GM23338 (cell line): ENCODE measurements around the gene DIPK1A. TPM values are rescaled to one million over a fixed set of nuclear protein-coding genes. Genes with fewer than 3 reads are reported as not detected.

ENCODE experiments used
- ATAC-seq: fragments of 200-7000 bp; cut with Tn5 transposase; 3 replicates; pipeline ENCODE4 v1.9.1; 2020
- DNase-seq: peaks from one replicate; pipeline ENCODE4 v3.0.0-alpha.2; 2015; ENCODE audit warnings: low spot score
- H2AFZ ChIP-seq: fragments of 200-600 bp; sonication (generic); 2 replicates; pipeline ENCODE4 v1.8.0; 2016; ENCODE audit warnings: antibody characterized with exemption, mild to moderate bottlenecking, moderate library complexity
- H3F3A ChIP-seq: fragments of 200-600 bp; sonication (generic); replicated peaks from 2 replicates; pipeline ENCODE4 v1.8.0; 2017; ENCODE audit warnings: antibody characterized with exemption, mixed run types, low read depth
- H3K27ac ChIP-seq: fragments of 200-600 bp; sonication (generic); 2 replicates; pipeline ENCODE4 v1.6.1; 2016; ENCODE audit warnings: low read depth
- H3K27me3 ChIP-seq: fragments of 200-600 bp; sonication (generic); 2 replicates; pipeline ENCODE4 v1.8.0; 2016; ENCODE audit warnings: mild to moderate bottlenecking, mixed run types, moderate library complexity; ENCODE audit not compliant: insufficient read depth
- H3K36me3 ChIP-seq: fragments of 200-600 bp; sonication (generic); 2 replicates; pipeline ENCODE4 v1.8.0; 2016; ENCODE audit warnings: mild to moderate bottlenecking; ENCODE audit not compliant: insufficient read depth
- H3K4me1 ChIP-seq: fragments of 200-600 bp; sonication (generic); 2 replicates; pipeline ENCODE4 v1.8.0; 2016; ENCODE audit warnings: mild to moderate bottlenecking, moderate library complexity; ENCODE audit not compliant: insufficient read depth
- H3K4me2 ChIP-seq: fragments of 200-600 bp; sonication (generic); 2 replicates; pipeline ENCODE4 v1.7.1; 2017; ENCODE audit warnings: mixed run types
- H3K4me3 ChIP-seq: fragments of 200-600 bp; sonication (generic); 2 replicates; pipeline ENCODE4 v1.6.1; 2016; ENCODE audit warnings: mixed run types
- H3K79me2 ChIP-seq: fragments of 200-600 bp; sonication (generic); replicated peaks from 2 replicates; pipeline ENCODE4 v1.8.0; 2017; ENCODE audit warnings: mild to moderate bottlenecking; ENCODE audit not compliant: insufficient read depth
- H3K9me2 ChIP-seq: fragments of 200-600 bp; sonication (generic); 2 replicates; pipeline ENCODE4 v1.8.0; 2017; ENCODE audit not compliant: insufficient read depth
- H4K20me1 ChIP-seq: fragments of 200-600 bp; sonication (generic); replicated peaks from 2 replicates; pipeline ENCODE4 v1.8.0; 2017; ENCODE audit warnings: mild to moderate bottlenecking; ENCODE audit not compliant: insufficient read depth
- H3K27ac Mint-ChIP-seq: 2 replicates; pipeline ENCODE4 v1.8.0; 2020; ENCODE audit warnings: inconsistent platforms, mild to moderate bottlenecking, moderate library complexity, mixed read lengths
- H3K27me3 Mint-ChIP-seq: 3 replicates; pipeline ENCODE4 v1.8.0; 2022; ENCODE audit warnings: low read depth, mild to moderate bottlenecking, moderate library complexity, mixed read lengths, inconsistent platforms; ENCODE audit not compliant: insufficient read depth, poor library complexity
- H3K36me3 Mint-ChIP-seq: 3 replicates; pipeline ENCODE4 v1.8.0; 2021; ENCODE audit warnings: low read depth, mild to moderate bottlenecking, inconsistent platforms, moderate library complexity, mixed read lengths
- H3K4me1 Mint-ChIP-seq: 3 replicates; pipeline ENCODE4 v1.8.0; 2020; ENCODE audit warnings: mild to moderate bottlenecking, inconsistent platforms, mixed read lengths
- H3K4me3 Mint-ChIP-seq: 3 replicates; pipeline ENCODE4 v1.8.0; 2021; ENCODE audit warnings: moderate library complexity, mild to moderate bottlenecking, inconsistent platforms, mixed read lengths
- H3K9me3 Mint-ChIP-seq: 3 replicates; pipeline ENCODE4 v1.8.0; 2020; ENCODE audit warnings: moderate library complexity, mild to moderate bottlenecking, inconsistent platforms, mixed read lengths
- EZH2 ChIP-seq: fragments of 200-600 bp; sonication (generic); IDR thresholded peaks from one replicate; pipeline ENCODE4 v1.8.0; 2017; ENCODE audit warnings: antibody characterized with exemption, mild to moderate bottlenecking, low read depth; ENCODE audit not compliant: unreplicated experiment
- EZH2phosphoT487 ChIP-seq: fragments of 200-600 bp; sonication (generic); IDR thresholded peaks from one replicate; pipeline ENCODE4 v1.8.1; 2018; ENCODE audit warnings: antibody characterized with exemption; ENCODE audit not compliant: unreplicated experiment
- POLR2AphosphoS5 ChIP-seq: IDR thresholded peaks from 2 replicates; pipeline ENCODE4 v1.6.1; 2016; ENCODE audit warnings: antibody characterized with exemption, low read depth
- ZNF462 ChIP-seq: fragments of 250-450 bp; sonication (Bioruptor Pico); IDR thresholded peaks from 2 replicates; pipeline ENCODE4 v1.5.0; 2020; ENCODE audit warnings: mild to moderate bottlenecking, moderate library complexity
- polyA plus RNA-seq: library from polyadenylated mRNA; unstranded; fragments of >200 nt; fragmentation: Nextera tagmentation; extraction: Ambion mirVana; gene quantifications from 2 replicates; pipeline ENCODE4 v1.2.1, GENCODE V29; 2016
- total RNA-seq: library from RNA; depleted of rRNA; stranded (reverse); fragments of >200 nt; shearing (Covaris generic); gene quantifications from 2 replicates; pipeline ENCODE4 v1.2.3, GENCODE V29; 2014
- TF ChIP-seq, protein P1 (sequence below), 2 experiments: fragments of 200-600 bp in 1 of 2; sonication (generic) in 1 of 2; conservative IDR thresholded peaks; 2 replicates each; pipeline versions ENCODE4 v1.5.1 to v1.6.1; 2016 to 2017; ENCODE audit warnings: antibody characterized with exemption in 2 of 2, low read depth in 2 of 2, mild to moderate bottlenecking in 2 of 2, moderate library complexity in 1 of 2
- TF ChIP-seq, protein P2 (sequence below): IDR thresholded peaks from one replicate; pipeline ENCODE4 v1.6.1; 2018; ENCODE audit warnings: antibody characterized with exemption; ENCODE audit not compliant: unreplicated experiment

The DIPK1A gene
- total and polyA plus RNA-seq, 2 experiments from 2014 or later = 4.8 to 6.1 TPM

GRCh38 chr1:93001893-93002292, 40.6 kb upstream of the DIPK1A start:
- H3K36me3 ChIP-seq = no peaks in the 10 kb centered on the region
- H3K4me3 ChIP-seq = no peak overlapping the region
- Mint-ChIP-seq H3K4me3 (no peak overlapping the region), H3K4me1 (peaks cover 19% of the 10 kb centered on the region; the same call in 2 of the 3 replicates), H3K27ac (peak overlapping the region; percentile 57; the same call in 1 of the 2 replicates), H3K9me3 (no peaks in the 10 kb centered on the region), H3K36me3 (no peaks in the 10 kb centered on the region), H3K27me3 (no peaks in the 10 kb centered on the region)
- no peak for DNase-seq
- TF ChIP-seq, protein P1, sequence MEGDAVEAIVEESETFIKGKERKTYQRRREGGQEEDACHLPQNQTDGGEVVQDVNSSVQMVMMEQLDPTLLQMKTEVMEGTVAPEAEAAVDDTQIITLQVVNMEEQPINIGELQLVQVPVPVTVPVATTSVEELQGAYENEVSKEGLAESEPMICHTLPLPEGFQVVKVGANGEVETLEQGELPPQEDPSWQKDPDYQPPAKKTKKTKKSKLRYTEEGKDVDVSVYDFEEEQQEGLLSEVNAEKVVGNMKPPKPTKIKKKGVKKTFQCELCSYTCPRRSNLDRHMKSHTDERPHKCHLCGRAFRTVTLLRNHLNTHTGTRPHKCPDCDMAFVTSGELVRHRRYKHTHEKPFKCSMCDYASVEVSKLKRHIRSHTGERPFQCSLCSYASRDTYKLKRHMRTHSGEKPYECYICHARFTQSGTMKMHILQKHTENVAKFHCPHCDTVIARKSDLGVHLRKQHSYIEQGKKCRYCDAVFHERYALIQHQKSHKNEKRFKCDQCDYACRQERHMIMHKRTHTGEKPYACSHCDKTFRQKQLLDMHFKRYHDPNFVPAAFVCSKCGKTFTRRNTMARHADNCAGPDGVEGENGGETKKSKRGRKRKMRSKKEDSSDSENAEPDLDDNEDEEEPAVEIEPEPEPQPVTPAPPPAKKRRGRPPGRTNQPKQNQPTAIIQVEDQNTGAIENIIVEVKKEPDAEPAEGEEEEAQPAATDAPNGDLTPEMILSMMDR (conservative IDR thresholded peaks at IDR 0.05; ENCODE audit: low read depth in 2 of 2) = peak in 1 of 2 experiments; percentile 38; a peak in 2 of 4 replicates
- TF ChIP-seq POLR2AphosphoS5 (no peak), EZH2phosphoT487 (no peak)
- H3K79me2 ChIP-seq = no peaks in the 10 kb centered on the region
- 0 out of 2 replicates have a peak overlapping the region, but pooled peaks have one; percentile 57 for H2AFZ ChIP-seq
- H3F3A ChIP-seq = no peaks in the 10 kb centered on the region
- no peaks in the 10 kb centered on the region for H3K27me3 ChIP-seq
- H3K27ac ChIP-seq = no peak overlapping the region
- H3K9me2 ChIP-seq = 0 out of 2 replicates have a peak, but pooled peaks cover 4% of the 10 kb centered on the region
- no peak overlapping the region for H3K4me2 ChIP-seq
- no peaks in the 10 kb centered on the region for H4K20me1 ChIP-seq
- ATAC-seq = no peak
- H3K4me1 ChIP-seq = peaks cover 13% of the 10 kb centered on the region

DNA sequence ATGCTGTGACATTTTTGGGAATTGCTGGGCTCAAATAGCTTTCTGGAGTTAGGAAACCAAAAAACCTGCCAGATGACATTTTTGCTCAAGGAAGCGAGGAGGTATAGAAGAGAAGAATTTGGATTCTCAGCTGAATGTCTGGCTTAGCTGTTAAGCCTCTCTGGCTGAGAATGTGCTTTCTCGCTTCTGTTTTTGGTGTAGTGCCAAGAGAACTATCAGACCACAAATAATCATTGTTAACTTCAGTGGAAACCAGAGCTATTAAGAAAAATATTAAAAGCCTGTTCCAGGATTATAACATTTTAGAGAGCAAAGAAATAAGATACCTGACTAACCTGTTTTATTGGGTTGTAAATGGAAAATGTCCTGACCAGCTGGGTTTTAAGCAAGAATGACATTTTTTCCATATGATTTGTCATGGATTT, 39.5 kb upstream of the DIPK1A start:
- H2AFZ ChIP-seq = no peak overlapping the region
- H3K4me3 Mint-ChIP-seq = peak overlapping the region; percentile 44
- H3K79me2 ChIP-seq = no peaks in the 10 kb centered on the region
- peak overlapping the region; percentile 9; the same call in 1 of the 2 replicates for H3K4me3 ChIP-seq
- H3K36me3 ChIP-seq = no peaks in the 10 kb centered on the region
- H3K4me2 ChIP-seq = peak overlapping the region; percentile 34
- H3K27me3 Mint-ChIP-seq = no peaks in the 10 kb centered on the region
- H3K9me2 ChIP-seq = 0 out of 2 replicates have a peak, but pooled peaks cover 4% of the 10 kb centered on the region
- H3K27ac ChIP-seq = peak overlapping the region; percentile 73
- H3K36me3 Mint-ChIP-seq = no peaks in the 10 kb centered on the region
- H3K4me1 ChIP-seq = peaks cover 13% of the 10 kb centered on the region
- H4K20me1 ChIP-seq = no peaks in the 10 kb centered on the region
- H3K4me1 Mint-ChIP-seq = peaks cover 19% of the 10 kb centered on the region; the same call in 2 of the 3 replicates
- DNase-seq = peak; percentile 74
- H3K27me3 ChIP-seq = no peaks in the 10 kb centered on the region
- H3K9me3 Mint-ChIP-seq = no peaks in the 10 kb centered on the region
- peak; percentile 58 for ATAC-seq
- H3F3A ChIP-seq = no peaks in the 10 kb centered on the region
- peak overlapping the region; percentile 95 for H3K27ac Mint-ChIP-seq
- no peak for TF ChIP-seq ZNF462 (CRISPR knock-in tag)
- TF ChIP-seq, protein P1 (conservative IDR thresholded peaks at IDR 0.05; ENCODE audit: low read depth in 2 of 2) = no peak
- TF ChIP-seq, protein P2, sequence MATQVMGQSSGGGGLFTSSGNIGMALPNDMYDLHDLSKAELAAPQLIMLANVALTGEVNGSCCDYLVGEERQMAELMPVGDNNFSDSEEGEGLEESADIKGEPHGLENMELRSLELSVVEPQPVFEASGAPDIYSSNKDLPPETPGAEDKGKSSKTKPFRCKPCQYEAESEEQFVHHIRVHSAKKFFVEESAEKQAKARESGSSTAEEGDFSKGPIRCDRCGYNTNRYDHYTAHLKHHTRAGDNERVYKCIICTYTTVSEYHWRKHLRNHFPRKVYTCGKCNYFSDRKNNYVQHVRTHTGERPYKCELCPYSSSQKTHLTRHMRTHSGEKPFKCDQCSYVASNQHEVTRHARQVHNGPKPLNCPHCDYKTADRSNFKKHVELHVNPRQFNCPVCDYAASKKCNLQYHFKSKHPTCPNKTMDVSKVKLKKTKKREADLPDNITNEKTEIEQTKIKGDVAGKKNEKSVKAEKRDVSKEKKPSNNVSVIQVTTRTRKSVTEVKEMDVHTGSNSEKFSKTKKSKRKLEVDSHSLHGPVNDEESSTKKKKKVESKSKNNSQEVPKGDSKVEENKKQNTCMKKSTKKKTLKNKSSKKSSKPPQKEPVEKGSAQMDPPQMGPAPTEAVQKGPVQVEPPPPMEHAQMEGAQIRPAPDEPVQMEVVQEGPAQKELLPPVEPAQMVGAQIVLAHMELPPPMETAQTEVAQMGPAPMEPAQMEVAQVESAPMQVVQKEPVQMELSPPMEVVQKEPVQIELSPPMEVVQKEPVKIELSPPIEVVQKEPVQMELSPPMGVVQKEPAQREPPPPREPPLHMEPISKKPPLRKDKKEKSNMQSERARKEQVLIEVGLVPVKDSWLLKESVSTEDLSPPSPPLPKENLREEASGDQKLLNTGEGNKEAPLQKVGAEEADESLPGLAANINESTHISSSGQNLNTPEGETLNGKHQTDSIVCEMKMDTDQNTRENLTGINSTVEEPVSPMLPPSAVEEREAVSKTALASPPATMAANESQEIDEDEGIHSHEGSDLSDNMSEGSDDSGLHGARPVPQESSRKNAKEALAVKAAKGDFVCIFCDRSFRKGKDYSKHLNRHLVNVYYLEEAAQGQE = no peak
- no peak for TF ChIP-seq EZH2
